ENCODE measurements around the gene CACNA1A. TPM values are rescaled to one million over a fixed set of nuclear protein-coding genes. Genes with fewer than 3 reads are reported as not detected.

CACNA1A gene
- total and polyA plus RNA-seq, 2 of the 13 experiments (the other 11 are each of a cell fraction or from before 2014, with no cell fraction given), result not detected

DNA sequence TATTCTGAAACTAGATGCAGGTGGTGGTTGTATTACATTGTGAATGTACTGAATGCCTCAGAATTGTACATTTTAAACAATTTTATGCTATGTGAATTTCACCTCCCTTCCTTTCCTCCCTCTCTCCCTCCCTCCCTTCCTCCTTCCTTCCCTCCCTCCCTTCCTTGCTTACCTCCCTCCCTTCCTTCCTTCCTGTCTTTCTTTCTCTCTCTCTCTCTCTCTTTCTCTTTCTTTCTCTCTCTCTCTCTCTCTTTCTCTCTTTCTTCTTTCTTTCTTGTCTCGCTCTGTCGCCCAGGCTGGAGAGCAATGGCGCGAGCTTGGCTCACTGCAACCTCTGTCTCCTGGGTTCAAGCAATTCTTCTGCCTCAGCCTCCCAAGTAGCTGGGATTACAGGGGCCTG is 318.9 kb downstream of the CACNA1A start:
- H2AFZ ChIP-seq (ENCODE audit: low read length), result no peak overlapping the region
- DNase-seq (ENCODE audit: low spot score) (no peak), FAIRE-seq (no peak), ATAC-seq (no peak)
- POLR2A ChIA-PET, result interaction anchor here (0.9 to 1.3 kb wide), 5 partner anchors 12 to 38 kb away, joined by 3 to 4 read pairs (median 3); partner anchors contain the start of genes IER2 and STX10
- no peak overlapping the region for H3K9ac ChIP-seq (ENCODE audit: insufficient read depth, low read depth, low read length)
- no peaks in the 10 kb centered on the region for H4K20me1 ChIP-seq (ENCODE audit: insufficient read depth, low read length)
- CTCF ChIA-PET (ENCODE audit: low intra/inter-chr PET ratio, low total read pairs), result no interaction called here
- H3K27me3 ChIP-seq (ENCODE audit: control insufficient read depth in 1 of 2, insufficient read depth in 2 of 2, low read length in 2 of 2), result no peaks in the 10 kb centered on the region
- H3K36me3 ChIP-seq (replicated peaks in 1 of 2; ENCODE audit: control insufficient read depth in 1 of 2, insufficient read depth in 2 of 2, low read length in 2 of 2), result no peaks in the 10 kb centered on the region
- no peak overlapping the region for H3K27ac ChIP-seq (ENCODE audit: extremely low read length, insufficient read depth, low read length)
- 96% methylated on average over 4 of the region's 4 CpGs for WGBS (ENCODE audit: low lambda C conversion rate)
- no peak overlapping the region for H3K4me2 ChIP-seq (ENCODE audit: low read depth, low read length)
- intact Hi-C loops (cut with micrococcal nuclease; ENCODE audit: unreplicated experiment), result no loop called here
- in situ Hi-C loops (cut with HindIII; ENCODE audit: extremely low pct_ligation_motif_present, low pct_unique_long_range_greater_than_20kb), result no loop called here
- no TSS peak for BruUV-seq (replicated peaks)
- peaks cover 28% of the 10 kb centered on the region for H3K4me1 ChIP-seq (ENCODE audit: insufficient read depth, low read length)
- no peaks in the 10 kb centered on the region for H3K9me3 ChIP-seq (ENCODE audit: low read length)
- no peaks in the 10 kb centered on the region for H3K79me2 ChIP-seq (ENCODE audit: insufficient read depth, low read length)
- no peak overlapping the region for H3K4me3 ChIP-seq (replicated peaks in 1 of 3; ENCODE audit: insufficient read depth in 1 of 3, low read depth in 2 of 3, low read length in 3 of 3)
- TF ChIP-seq CBFB (CRISPR knock-in tag; IDR thresholded peaks at IDR 0.05) (no peak), ZNF407 (CRISPR knock-in tag; IDR thresholded peaks at IDR 0.05; ENCODE audit: not compliant biosample characterization) (no peak), JUND (CRISPR knock-in tag; IDR thresholded peaks at IDR 0.05) (no peak), ZNF720 (CRISPR knock-in tag; IDR thresholded peaks at IDR 0.05) (no peak), ZMAT5 (CRISPR knock-in tag; IDR thresholded peaks at IDR 0.05; ENCODE audit: borderline replicate concordance, low read depth) (no peak), NPAS2 (CRISPR knock-in tag; IDR thresholded peaks at IDR 0.05; ENCODE audit: borderline replicate concordance) (no peak), MXD3 (CRISPR knock-in tag; IDR thresholded peaks at IDR 0.05) (no peak), ZNF572 (CRISPR knock-in tag; IDR thresholded peaks at IDR 0.05) (no peak), FOSL2 (CRISPR knock-in tag; IDR thresholded peaks at IDR 0.05) (no peak)
- TF ChIP-seq, protein P1, sequence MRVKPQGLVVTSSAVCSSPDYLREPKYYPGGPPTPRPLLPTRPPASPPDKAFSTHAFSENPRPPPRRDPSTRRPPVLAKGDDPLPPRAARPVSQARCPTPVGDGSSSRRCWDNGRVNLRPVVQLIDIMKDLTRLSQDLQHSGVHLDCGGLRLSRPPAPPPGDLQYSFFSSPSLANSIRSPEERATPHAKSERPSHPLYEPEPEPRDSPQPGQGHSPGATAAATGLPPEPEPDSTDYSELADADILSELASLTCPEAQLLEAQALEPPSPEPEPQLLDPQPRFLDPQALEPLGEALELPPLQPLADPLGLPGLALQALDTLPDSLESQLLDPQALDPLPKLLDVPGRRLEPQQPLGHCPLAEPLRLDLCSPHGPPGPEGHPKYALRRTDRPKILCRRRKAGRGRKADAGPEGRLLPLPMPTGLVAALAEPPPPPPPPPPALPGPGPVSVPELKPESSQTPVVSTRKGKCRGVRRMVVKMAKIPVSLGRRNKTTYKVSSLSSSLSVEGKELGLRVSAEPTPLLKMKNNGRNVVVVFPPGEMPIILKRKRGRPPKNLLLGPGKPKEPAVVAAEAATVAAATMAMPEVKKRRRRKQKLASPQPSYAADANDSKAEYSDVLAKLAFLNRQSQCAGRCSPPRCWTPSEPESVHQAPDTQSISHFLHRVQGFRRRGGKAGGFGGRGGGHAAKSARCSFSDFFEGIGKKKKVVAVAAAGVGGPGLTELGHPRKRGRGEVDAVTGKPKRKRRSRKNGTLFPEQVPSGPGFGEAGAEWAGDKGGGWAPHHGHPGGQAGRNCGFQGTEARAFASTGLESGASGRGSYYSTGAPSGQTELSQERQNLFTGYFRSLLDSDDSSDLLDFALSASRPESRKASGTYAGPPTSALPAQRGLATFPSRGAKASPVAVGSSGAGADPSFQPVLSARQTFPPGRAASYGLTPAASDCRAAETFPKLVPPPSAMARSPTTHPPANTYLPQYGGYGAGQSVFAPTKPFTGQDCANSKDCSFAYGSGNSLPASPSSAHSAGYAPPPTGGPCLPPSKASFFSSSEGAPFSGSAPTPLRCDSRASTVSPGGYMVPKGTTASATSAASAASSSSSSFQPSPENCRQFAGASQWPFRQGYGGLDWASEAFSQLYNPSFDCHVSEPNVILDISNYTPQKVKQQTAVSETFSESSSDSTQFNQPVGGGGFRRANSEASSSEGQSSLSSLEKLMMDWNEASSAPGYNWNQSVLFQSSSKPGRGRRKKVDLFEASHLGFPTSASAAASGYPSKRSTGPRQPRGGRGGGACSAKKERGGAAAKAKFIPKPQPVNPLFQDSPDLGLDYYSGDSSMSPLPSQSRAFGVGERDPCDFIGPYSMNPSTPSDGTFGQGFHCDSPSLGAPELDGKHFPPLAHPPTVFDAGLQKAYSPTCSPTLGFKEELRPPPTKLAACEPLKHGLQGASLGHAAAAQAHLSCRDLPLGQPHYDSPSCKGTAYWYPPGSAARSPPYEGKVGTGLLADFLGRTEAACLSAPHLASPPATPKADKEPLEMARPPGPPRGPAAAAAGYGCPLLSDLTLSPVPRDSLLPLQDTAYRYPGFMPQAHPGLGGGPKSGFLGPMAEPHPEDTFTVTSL (CRISPR knock-in tag; IDR thresholded peaks at IDR 0.05; ENCODE audit: borderline replicate concordance), result no peak

All from HepG2 (cell line).